Fibroblast of pulmonary artery (primary cell): ENCODE results near the gene GLOD4.
"Not testable (repeated sequence)": the region's sequence is repeated elsewhere in the genome, so short reads cannot be mapped to it uniquely, and the experiment has no call there.

Experiments
- DNase-seq: peaks from one replicate; pipeline ENCODE4 v3.0.0-alpha.2; 2010; ENCODE audit warnings: low read depth
- H3K4me3 ChIP-seq: replicated peaks from 2 replicates; pipeline ENCODE4 v1.5.1; 2011; ENCODE audit warnings: low read depth, mild to moderate bottlenecking, control low read depth, low read length, moderate library complexity
- TF ChIP-seq, protein P1 (sequence below): IDR thresholded peaks from 2 replicates; pipeline ENCODE4 v1.5.1; 2011; ENCODE audit warnings: mild to moderate bottlenecking, control low read depth, low read length, inconsistent platforms; ENCODE audit errors: missing control alignments

The GLOD4 gene

DNA sequence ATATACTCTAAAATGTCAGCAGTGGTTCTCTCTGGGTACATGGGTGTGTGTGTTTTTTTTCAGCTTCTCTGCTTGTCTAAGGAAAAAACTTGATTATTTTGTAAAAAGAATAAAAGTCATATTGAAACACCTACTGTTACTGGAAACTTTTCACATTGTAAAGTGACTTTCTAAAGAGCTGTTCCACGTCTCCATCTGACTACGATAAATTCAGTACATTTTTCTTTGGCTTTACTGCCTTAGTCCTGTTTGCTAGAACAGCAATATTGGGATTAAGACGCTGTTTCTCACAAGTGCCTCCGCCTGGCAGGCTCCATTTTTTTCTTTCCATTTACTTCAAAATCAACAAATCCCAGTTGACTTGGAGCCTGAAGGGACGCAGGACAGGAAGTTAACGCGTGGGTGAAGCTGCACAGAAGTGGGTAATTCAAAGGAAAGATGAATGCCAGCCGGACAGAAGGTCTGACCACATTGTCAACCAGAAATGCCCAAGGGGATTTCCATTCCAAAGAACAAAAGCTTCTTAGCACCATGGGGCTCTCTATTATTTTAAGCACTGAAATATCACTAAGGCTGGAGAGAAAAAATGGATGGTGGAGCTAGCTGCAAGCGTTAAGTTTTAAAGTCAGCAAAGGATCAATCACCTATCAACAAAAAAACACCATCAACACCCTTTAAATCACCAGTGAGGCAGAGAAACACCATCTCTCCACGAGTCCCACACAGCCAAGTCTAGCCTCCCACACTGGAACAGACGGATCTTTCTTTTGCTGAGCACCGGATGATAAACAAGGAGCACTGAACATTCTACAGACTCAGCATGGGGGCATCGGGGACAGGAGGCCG, 8.4 kb downstream of the GLOD4 start:
- no peak overlapping the region for H3K4me3 ChIP-seq
- DNase-seq = no peak
- TF ChIP-seq, protein P1, sequence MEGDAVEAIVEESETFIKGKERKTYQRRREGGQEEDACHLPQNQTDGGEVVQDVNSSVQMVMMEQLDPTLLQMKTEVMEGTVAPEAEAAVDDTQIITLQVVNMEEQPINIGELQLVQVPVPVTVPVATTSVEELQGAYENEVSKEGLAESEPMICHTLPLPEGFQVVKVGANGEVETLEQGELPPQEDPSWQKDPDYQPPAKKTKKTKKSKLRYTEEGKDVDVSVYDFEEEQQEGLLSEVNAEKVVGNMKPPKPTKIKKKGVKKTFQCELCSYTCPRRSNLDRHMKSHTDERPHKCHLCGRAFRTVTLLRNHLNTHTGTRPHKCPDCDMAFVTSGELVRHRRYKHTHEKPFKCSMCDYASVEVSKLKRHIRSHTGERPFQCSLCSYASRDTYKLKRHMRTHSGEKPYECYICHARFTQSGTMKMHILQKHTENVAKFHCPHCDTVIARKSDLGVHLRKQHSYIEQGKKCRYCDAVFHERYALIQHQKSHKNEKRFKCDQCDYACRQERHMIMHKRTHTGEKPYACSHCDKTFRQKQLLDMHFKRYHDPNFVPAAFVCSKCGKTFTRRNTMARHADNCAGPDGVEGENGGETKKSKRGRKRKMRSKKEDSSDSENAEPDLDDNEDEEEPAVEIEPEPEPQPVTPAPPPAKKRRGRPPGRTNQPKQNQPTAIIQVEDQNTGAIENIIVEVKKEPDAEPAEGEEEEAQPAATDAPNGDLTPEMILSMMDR = no peak

GRCh38 chr17:773016-773415, 9.1 kb downstream of the GLOD4 start:
- H3K4me3 ChIP-seq = no peak overlapping the region
- TF ChIP-seq, protein P1 = no peak
- DNase-seq = no peak

GRCh38 chr17:767076-767475, 15.0 kb downstream of the GLOD4 start:
- H3K4me3 ChIP-seq = no peak overlapping the region
- DNase-seq = no peak
- TF ChIP-seq, protein P1 = no peak

DNA sequence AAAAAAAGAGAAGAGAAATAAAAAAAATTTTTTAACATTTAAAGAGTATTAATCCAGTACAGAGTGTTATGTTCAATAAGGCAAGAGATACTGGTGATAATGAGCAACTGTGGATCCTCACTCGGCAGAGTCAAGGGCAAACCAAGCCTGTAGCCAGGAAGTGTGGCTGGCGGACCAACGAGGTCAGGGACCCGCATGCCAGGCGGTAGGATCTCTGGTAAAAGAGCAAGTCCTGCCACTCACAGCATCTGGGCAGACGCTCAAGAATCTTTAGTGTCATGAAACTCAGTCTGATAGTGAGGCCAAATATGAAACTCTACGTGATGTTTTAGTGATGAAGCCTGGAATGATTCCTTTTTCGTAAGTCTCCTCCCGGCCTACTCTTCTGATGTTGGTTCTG, 21.7 kb downstream of the GLOD4 start:
- H3K4me3 ChIP-seq = no peak overlapping the region
- DNase-seq = no peak
- TF ChIP-seq, protein P1 = no peak

- TF ChIP-seq, protein P1 = no peak
- no peak for DNase-seq
- no peak overlapping the region for H3K4me3 ChIP-seq
These were observed 22.1 kb downstream of the GLOD4 start for GRCh38 chr17:759964-760363.

GRCh38 chr17:756010-756567, 26.0 kb downstream of the GLOD4 start:
- not testable (repeated sequence) for H3K4me3 ChIP-seq, DNase-seq

DNA sequence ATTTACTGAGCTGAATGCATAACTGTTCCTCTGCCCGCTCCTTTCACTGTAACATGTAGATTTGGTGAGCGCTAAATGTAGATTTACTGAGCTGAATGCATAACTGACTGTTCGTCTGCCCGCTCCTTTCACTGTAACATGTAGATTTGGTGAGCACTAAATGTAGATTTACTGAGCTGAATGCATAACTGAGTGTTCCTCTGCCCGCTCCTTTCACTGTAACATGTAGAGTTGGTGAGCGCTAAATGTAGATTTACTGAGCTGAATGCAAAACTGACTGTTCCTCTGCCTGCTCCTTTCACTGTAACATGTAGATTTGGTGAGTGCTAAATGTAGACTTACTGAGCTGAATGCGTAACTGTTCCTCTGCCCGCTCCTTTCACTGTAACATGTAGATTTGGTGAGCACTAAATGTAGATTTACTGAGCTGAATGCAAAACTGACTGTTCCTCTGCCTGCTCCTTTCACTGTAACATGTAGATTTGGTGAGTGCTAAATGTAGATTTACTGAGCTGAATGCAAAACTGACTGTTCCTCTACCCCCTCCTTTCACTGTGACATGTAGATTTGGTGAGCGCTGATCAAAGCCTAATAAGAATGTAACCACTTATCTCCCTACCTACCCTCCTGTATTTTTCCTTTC, 26.6 kb downstream of the GLOD4 start:
- DNase-seq, H3K4me3 ChIP-seq: not testable (repeated sequence)
